CD4-positive, CD25-positive, alpha-beta regulatory T cell (primary cell): ENCODE results near the gene FCHO2. TPM values are rescaled to one million over a fixed set of nuclear protein-coding genes. Genes with fewer than 3 reads are reported as not detected.

Source experiments
- ATAC-seq, 2 donors: fragments of 150-1000 bp; cut with Tn5 transposase; one replicate each; pipeline ENCODE4 v1.10.0; 2021; ENCODE audit warnings: low read depth in 2 of 2, moderate number of reproducible peaks in 2 of 2, moderate library complexity in 1 of 2
- DNase-seq, 3 donors: peaks; one replicate each; pipeline versions ENCODE4 v3.0.0 to v3.0.0-alpha.2; 2012 to 2022; ENCODE audit warnings: mixed read lengths in 1 of 3
- H3K27ac ChIP-seq: one replicate; pipeline ENCODE4 v1.7.0; 2013; ENCODE audit warnings: mild to moderate bottlenecking, low read length; ENCODE audit not compliant: insufficient read depth, poor library complexity, severe bottlenecking
- H3K27me3 ChIP-seq: one replicate; pipeline ENCODE4 v1.7.0; 2013; ENCODE audit warnings: low read length; ENCODE audit not compliant: control insufficient read depth, insufficient read depth
- H3K36me3 ChIP-seq: one replicate; pipeline ENCODE4 v1.7.0; 2013; ENCODE audit warnings: mild to moderate bottlenecking, low read length, moderate library complexity; ENCODE audit not compliant: control insufficient read depth, insufficient read depth
- H3K4me1 ChIP-seq: 2 replicates; pipeline ENCODE4 v1.7.0; 2013; ENCODE audit warnings: mild to moderate bottlenecking, low read length; ENCODE audit not compliant: insufficient read depth, control insufficient read depth, poor library complexity, severe bottlenecking
- H3K4me3 ChIP-seq: one replicate; pipeline ENCODE4 v1.7.0; 2013; ENCODE audit warnings: low read depth, mild to moderate bottlenecking, low read length, moderate library complexity
- H3K9me3 ChIP-seq, 2 experiments: 1 replicate in 1 of 2; 2 replicates in 1 of 2; pipeline ENCODE4 v1.7.0; 2013; ENCODE audit warnings: low read length in 2 of 2, mild to moderate bottlenecking in 1 of 2, moderate library complexity in 1 of 2; ENCODE audit not compliant: control insufficient read depth in 2 of 2
- H3K27ac Mint-ChIP-seq, 3 donors: one replicate each; pipeline ENCODE4 v1.8.0; 2020 to 2022; ENCODE audit warnings: mild to moderate bottlenecking in 3 of 3, mixed read lengths in 3 of 3, moderate library complexity in 2 of 3
- H3K27me3 Mint-ChIP-seq: one replicate; pipeline ENCODE4 v1.8.0; 2022; ENCODE audit warnings: mild to moderate bottlenecking, mixed read lengths
- H3K36me3 Mint-ChIP-seq: one replicate; pipeline ENCODE4 v1.8.0; 2020; ENCODE audit warnings: mixed read lengths
- H3K4me1 Mint-ChIP-seq, 4 donors: one replicate each; pipeline ENCODE4 v1.8.0; 2020 to 2022; ENCODE audit warnings: mixed read lengths in 4 of 4, mild to moderate bottlenecking in 1 of 4
- H3K4me3 Mint-ChIP-seq, 4 donors: one replicate each; pipeline ENCODE4 v1.8.0; 2020 to 2022; ENCODE audit warnings: mild to moderate bottlenecking in 4 of 4, mixed read lengths in 4 of 4, moderate library complexity in 3 of 4
- H3K9me3 Mint-ChIP-seq, 7 donors: one replicate each; pipeline ENCODE4 v1.8.0; 2020 to 2022; ENCODE audit warnings: mixed read lengths in 7 of 7, mild to moderate bottlenecking in 3 of 7, moderate library complexity in 2 of 7
- polyA plus RNA-seq, 4 donors: library from polyadenylated mRNA; unstranded; fragments of 300-500 nt; fragmentation: Illumina TruSeq; gene quantifications; one replicate each; pipeline ENCODE4 v1.2.3, GENCODE V29; 2021
- total RNA-seq: library from RNA; stranded (reverse); gene quantifications from one replicate; pipeline ENCODE4 v1.2.3, GENCODE V29; 2022

Gene FCHO2
- total and polyA plus RNA-seq, 5 donors from 2014 or later, result 0.52 to 2.2 (median 0.92) TPM

- H3K9me3 Mint-ChIP-seq, result no peaks in the 10 kb centered on the region
- H3K36me3 Mint-ChIP-seq, result no peaks in the 10 kb centered on the region
- H3K4me1 Mint-ChIP-seq, result no peaks in the 10 kb centered on the region
- H3K27ac Mint-ChIP-seq, result no peak overlapping the region
- no peak overlapping the region for H3K27ac ChIP-seq
- H3K4me3 Mint-ChIP-seq, result no peak overlapping the region
- DNase-seq, result no peak
- no peaks in the 10 kb centered on the region for H3K4me1 ChIP-seq
- ATAC-seq, result no peak
- H3K27me3 Mint-ChIP-seq, result peaks cover 11% of the 10 kb centered on the region
- no peaks in the 10 kb centered on the region for H3K36me3 ChIP-seq
- no peaks in the 10 kb centered on the region for H3K9me3 ChIP-seq
- H3K4me3 ChIP-seq, result no peak overlapping the region
- peaks cover 1% of the 10 kb centered on the region for H3K27me3 ChIP-seq
These were observed 111.4 kb downstream of the FCHO2 start for GRCh38 chr5:73067213-73067612.

- Mint-ChIP-seq H3K27ac (no peak overlapping the region), H3K27me3 (peaks cover 11% of the 10 kb centered on the region), H3K9me3 (no peaks in the 10 kb centered on the region), H3K4me3 (no peak overlapping the region), H3K4me1 (no peaks in the 10 kb centered on the region), H3K36me3 (no peaks in the 10 kb centered on the region)
- DNase-seq, result no peak
- Histone ChIP-seq H3K27me3 (peaks cover 3% of the 10 kb centered on the region), H3K4me1 (no peaks in the 10 kb centered on the region), H3K27ac (no peak overlapping the region), H3K4me3 (no peak overlapping the region), H3K36me3 (no peaks in the 10 kb centered on the region), H3K9me3 (no peaks in the 10 kb centered on the region)
- no peak for ATAC-seq
These were observed 125.3 kb downstream of the FCHO2 start for GRCh38 chr5:73081093-73081492.

GRCh38 chr5:73088026-73088425 lies 132.2 kb downstream of the FCHO2 start:
- H3K4me1 ChIP-seq, result no peaks in the 10 kb centered on the region
- Mint-ChIP-seq H3K9me3 (no peaks in the 10 kb centered on the region), H3K27ac (no peak overlapping the region), H3K4me3 (no peak overlapping the region), H3K36me3 (no peaks in the 10 kb centered on the region), H3K27me3 (peaks cover 15% of the 10 kb centered on the region), H3K4me1 (no peaks in the 10 kb centered on the region)
- H3K36me3 ChIP-seq, result no peaks in the 10 kb centered on the region
- ATAC-seq, result no peak
- no peak for DNase-seq
- H3K27ac ChIP-seq, result no peak overlapping the region
- H3K9me3 ChIP-seq, result no peaks in the 10 kb centered on the region
- H3K27me3 ChIP-seq, result no peaks in the 10 kb centered on the region
- no peak overlapping the region for H3K4me3 ChIP-seq

- no peak for DNase-seq
- Histone ChIP-seq H3K27me3 (no peaks in the 10 kb centered on the region), H3K36me3 (no peaks in the 10 kb centered on the region), H3K4me3 (no peak overlapping the region), H3K9me3 (no peaks in the 10 kb centered on the region), H3K27ac (no peak overlapping the region), H3K4me1 (no peaks in the 10 kb centered on the region)
- no peak overlapping the region for H3K27ac Mint-ChIP-seq
- no peak for ATAC-seq
- no peak overlapping the region for H3K4me3 Mint-ChIP-seq
- H3K9me3 Mint-ChIP-seq, result peaks cover 0 to 11% (median 2%) of the 10 kb centered on the region in 7 donors
- H3K4me1 Mint-ChIP-seq, result no peaks in the 10 kb centered on the region
- H3K36me3 Mint-ChIP-seq, result no peaks in the 10 kb centered on the region
- peaks cover 7% of the 10 kb centered on the region for H3K27me3 Mint-ChIP-seq
These were observed 138.1 kb downstream of the FCHO2 start for GRCh38 chr5:73093943-73094342.

GRCh38 chr5:73094415-73094814 lies 138.6 kb downstream of the FCHO2 start:
- no peak overlapping the region for H3K4me3 ChIP-seq
- Mint-ChIP-seq H3K4me1 (no peaks in the 10 kb centered on the region), H3K27ac (no peak overlapping the region), H3K4me3 (no peak overlapping the region), H3K27me3 (peaks cover 7% of the 10 kb centered on the region), H3K36me3 (no peaks in the 10 kb centered on the region), H3K9me3 (peaks cover 0 to 11% (median 2%) of the 10 kb centered on the region in 7 donors)
- H3K36me3 ChIP-seq, result no peaks in the 10 kb centered on the region
- no peaks in the 10 kb centered on the region for H3K27me3 ChIP-seq
- DNase-seq (no peak), ATAC-seq (no peak)
- H3K4me1 ChIP-seq, result no peaks in the 10 kb centered on the region
- no peak overlapping the region for H3K27ac ChIP-seq
- H3K9me3 ChIP-seq, result no peaks in the 10 kb centered on the region

DNA sequence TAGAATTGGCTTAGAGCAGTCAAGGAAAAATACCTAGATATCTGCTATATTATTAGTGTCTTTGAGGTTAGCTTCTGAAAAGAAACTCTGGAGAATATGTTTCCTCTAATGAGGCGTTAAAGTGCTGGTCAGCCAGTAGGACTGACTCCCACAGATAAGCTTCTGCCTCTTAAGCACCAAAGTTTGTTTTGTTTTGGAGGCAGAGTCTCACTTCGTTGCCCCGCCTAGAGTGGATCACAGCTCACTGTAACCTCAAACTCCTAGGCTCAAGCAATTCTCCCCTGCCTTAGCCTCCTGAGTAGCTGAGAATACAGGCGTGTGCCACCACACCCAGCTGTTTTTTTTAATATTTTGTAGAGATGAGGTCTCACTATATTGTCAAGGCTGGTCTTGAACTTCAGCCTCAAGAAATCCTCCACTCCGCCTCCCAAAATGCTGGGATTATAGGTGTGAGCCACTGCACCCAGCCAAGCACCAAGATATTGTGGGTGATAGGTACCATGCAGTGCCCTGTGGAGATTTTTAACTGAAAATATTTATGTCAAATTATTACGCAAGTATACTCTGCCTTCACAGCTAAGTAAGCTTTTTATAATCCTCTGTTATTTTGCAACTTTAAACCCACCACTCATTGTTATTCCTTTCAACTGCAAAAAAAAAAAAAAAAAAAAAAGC lies 139.9 kb downstream of the FCHO2 start:
- Mint-ChIP-seq H3K36me3 (no peaks in the 10 kb centered on the region), H3K9me3 (peaks cover 0 to 11% (median 2%) of the 10 kb centered on the region in 7 donors), H3K27me3 (peaks cover 15% of the 10 kb centered on the region), H3K4me3 (no peak overlapping the region), H3K4me1 (no peaks in the 10 kb centered on the region), H3K27ac (no peak overlapping the region)
- ATAC-seq (no peak), DNase-seq (no peak)
- no peaks in the 10 kb centered on the region for H3K27me3 ChIP-seq
- H3K9me3 ChIP-seq, result no peaks in the 10 kb centered on the region
- no peak overlapping the region for H3K27ac ChIP-seq
- H3K4me1 ChIP-seq, result no peaks in the 10 kb centered on the region
- no peaks in the 10 kb centered on the region for H3K36me3 ChIP-seq
- H3K4me3 ChIP-seq, result no peak overlapping the region

- H3K4me1 Mint-ChIP-seq, result no peaks in the 10 kb centered on the region
- Histone ChIP-seq H3K27ac (no peak overlapping the region), H3K4me3 (no peak overlapping the region), H3K27me3 (no peaks in the 10 kb centered on the region), H3K9me3 (no peaks in the 10 kb centered on the region), H3K36me3 (no peaks in the 10 kb centered on the region), H3K4me1 (no peaks in the 10 kb centered on the region)
- H3K27me3 Mint-ChIP-seq, result peaks cover 15% of the 10 kb centered on the region
- H3K9me3 Mint-ChIP-seq, result peaks cover 0 to 11% (median 2%) of the 10 kb centered on the region in 7 donors
- no peak overlapping the region for H3K27ac Mint-ChIP-seq
- DNase-seq (no peak), ATAC-seq (no peak)
- H3K4me3 Mint-ChIP-seq, result no peak overlapping the region
- no peaks in the 10 kb centered on the region for H3K36me3 Mint-ChIP-seq
These were observed 140.4 kb downstream of the FCHO2 start for GRCh38 chr5:73096239-73096575.

GRCh38 chr5:73097740-73098139 lies 141.9 kb downstream of the FCHO2 start:
- no peak for ATAC-seq
- H3K36me3 ChIP-seq, result no peaks in the 10 kb centered on the region
- Mint-ChIP-seq H3K4me1 (no peaks in the 10 kb centered on the region), H3K4me3 (no peak overlapping the region), H3K36me3 (no peaks in the 10 kb centered on the region), H3K27me3 (peaks cover 15% of the 10 kb centered on the region), H3K27ac (no peak overlapping the region), H3K9me3 (peaks cover 0 to 11% (median 2%) of the 10 kb centered on the region in 7 donors)
- no peak overlapping the region for H3K4me3 ChIP-seq
- H3K27me3 ChIP-seq, result peaks cover 4% of the 10 kb centered on the region
- no peaks in the 10 kb centered on the region for H3K4me1 ChIP-seq
- H3K27ac ChIP-seq, result no peak overlapping the region
- H3K9me3 ChIP-seq, result no peaks in the 10 kb centered on the region
- no peak for DNase-seq
